HG03095 (cell line): ENCODE results near the gene FER.
"Not testable (repeated sequence)": the region's sequence is repeated elsewhere in the genome, so short reads cannot be mapped to it uniquely, and the experiment has no call there.

Experiments
- ATAC-seq: cut with Tn5 transposase; IDR thresholded peaks from one replicate; pipeline ENCODE4 v1.9.1; 2021; ENCODE audit warnings: moderate library complexity; ENCODE audit not compliant: unreplicated experiment

Gene FER

GRCh38 chr5:108946008-108946407 is 198.3 kb downstream of the FER start:
- ATAC-seq, result no peak

DNA sequence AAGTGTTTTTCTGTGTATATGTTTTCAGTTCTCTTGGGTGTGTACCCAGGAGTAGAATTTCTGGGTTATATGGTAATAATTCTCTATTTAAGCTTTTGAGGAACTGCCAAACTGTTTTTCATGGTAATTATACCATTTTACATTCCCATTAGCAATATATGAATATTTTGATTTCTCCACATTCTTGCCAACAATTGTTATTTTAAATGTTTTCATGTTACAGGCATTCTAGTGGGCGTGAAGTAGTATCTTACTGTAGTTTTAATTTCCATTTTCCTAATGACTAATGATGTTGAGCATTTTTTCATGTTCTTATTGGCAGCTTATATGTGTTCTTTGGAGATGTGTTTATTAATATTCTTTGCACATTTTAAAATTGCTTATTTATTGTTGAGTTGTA is 199.5 kb downstream of the FER start:
- no peak for ATAC-seq

- no peak for ATAC-seq
Observed at GRCh38 chr5:108950276-108950675, 202.6 kb downstream of the FER start.

DNA sequence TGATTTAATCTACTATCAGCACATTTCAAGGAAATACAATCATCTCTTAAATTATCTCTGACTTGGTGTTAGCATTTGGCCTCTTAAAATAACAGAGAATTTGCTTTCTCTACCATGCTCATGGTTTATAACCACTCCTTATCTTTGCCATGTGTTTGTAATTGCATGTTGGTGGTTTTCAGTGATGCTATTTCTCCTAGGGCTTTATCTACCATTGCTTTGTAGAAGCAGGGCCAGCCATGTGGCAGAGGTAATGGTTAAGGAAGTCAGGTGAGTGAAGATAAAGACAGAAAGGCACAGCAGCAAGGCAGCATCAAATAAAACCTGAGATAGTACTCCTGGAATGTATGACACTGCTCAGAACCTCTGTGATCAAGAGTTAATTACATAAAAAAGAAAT is 206.2 kb downstream of the FER start:
- no peak for ATAC-seq

GRCh38 chr5:108957333-108957732 is 209.6 kb downstream of the FER start:
- no peak for ATAC-seq

- no peak for ATAC-seq
Observed at GRCh38 chr5:108966910-108967309, 219.2 kb downstream of the FER start.

DNA sequence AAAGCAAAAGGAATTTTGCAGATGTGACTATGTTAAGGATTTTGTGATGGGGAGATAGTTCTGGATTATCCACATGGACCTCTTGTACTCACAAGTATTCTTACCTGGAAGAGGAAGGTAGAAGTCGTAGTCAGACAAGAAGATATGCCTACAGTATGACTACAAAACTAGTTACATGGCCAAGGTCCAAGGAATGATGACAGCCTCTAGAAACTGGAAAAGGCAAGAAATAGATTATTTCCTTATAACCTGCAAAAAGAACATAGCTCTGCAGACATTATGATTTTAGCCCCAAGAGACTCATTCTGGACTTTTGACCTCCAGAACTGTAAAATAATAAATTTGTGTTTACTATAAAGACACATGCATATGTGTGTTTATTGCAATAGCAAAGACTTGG is 226.9 kb downstream of the FER start:
- no peak for ATAC-seq

DNA sequence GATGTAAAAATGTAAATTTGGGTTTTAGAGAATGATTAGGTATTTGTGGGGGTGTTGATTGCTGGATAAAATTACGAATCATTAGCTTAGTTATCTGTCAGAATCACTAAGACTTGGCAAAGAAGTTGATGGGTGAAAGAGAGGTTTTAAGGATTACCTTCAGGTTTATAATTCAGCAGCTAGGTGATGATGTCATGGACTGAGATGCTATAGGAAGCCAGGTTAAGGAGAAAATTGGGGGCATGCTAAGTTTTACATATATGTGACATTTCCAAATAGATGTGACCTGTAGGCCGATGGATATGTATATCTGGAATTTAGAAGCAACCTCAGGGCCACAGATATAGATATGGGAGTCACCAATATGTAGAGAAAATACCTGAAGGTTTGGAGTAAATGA is 228.0 kb downstream of the FER start:
- no peak for ATAC-seq

GRCh38 chr5:108983461-108984092 is 235.9 kb downstream of the FER start:
- ATAC-seq, result no peak

DNA sequence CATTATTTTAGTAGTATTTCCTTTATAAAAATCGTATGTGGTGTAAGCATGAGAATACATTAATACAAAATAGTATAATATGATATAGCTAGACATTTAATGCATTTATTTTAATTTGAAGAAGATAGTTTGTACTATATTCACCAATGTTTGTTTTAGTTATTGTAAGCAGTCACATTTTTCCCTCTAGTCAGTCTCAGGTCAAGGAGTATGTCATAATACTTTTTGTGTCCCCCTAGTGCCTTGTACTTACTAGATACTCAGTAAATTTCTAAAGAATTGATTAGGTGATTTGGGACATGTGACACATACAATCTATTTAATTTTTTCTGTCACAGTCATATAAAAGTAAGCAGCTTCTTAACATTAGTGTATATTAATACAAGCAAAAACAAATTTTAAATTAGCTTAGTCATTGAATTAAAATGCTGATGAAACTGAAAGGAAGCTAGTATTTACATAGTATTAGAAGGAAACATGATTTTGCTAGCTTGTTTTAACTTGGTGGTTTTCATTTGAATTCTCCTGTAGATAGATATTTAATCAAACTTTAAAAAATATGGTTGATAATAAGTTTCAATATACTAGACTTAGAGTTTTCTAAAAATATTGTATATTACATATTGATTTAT is 242.2 kb downstream of the FER start:
- no peak for ATAC-seq

GRCh38 chr5:108992396-108993085 is 244.8 kb downstream of the FER start:
- not testable (repeated sequence) for ATAC-seq

DNA sequence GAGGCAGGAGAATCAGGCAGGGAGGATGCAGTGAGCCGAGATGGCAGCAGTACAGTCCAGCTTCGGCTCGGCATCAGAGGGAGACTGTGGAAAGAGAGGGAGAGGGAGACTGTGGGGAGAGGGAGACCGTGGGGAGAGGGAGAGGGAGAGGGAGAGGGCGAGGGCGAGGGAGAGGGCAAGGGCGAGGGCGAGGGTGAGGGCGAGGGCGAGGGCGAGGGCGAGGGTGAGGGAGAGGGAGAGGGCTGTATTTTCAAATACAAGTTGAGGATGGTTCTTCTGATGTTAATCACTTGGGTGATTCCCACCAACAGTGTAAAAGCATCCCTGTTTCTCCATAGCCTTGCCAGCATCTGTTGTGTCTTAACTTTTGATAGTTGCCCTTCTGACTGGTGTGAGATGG is 245.7 kb downstream of the FER start:
- ATAC-seq, result not testable (repeated sequence)

DNA sequence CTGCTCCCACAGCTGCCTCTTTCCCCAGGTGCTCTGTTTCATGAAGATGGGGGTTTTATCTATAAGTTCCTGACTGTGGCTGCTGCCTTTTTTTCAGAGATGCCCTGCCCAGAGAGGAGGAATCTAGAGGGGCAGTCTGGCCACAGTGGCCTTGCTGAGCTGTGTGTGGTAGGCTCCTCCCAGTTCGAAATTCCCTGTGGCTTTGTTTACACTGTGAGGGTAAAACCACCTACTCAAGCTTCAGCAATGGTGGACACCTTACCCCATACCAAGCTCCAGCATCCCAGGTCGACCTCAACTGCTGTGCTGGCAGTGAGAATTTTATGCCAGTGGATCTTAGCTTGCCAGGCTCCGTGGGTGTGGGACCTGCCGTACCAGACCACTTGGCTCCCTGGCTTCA is 250.0 kb downstream of the FER start:
- ATAC-seq, result no peak

GRCh38 chr5:108998216-108998615 is 250.5 kb downstream of the FER start:
- no peak for ATAC-seq

GRCh38 chr5:109003928-109004327 is 256.2 kb downstream of the FER start:
- ATAC-seq, result no peak

DNA sequence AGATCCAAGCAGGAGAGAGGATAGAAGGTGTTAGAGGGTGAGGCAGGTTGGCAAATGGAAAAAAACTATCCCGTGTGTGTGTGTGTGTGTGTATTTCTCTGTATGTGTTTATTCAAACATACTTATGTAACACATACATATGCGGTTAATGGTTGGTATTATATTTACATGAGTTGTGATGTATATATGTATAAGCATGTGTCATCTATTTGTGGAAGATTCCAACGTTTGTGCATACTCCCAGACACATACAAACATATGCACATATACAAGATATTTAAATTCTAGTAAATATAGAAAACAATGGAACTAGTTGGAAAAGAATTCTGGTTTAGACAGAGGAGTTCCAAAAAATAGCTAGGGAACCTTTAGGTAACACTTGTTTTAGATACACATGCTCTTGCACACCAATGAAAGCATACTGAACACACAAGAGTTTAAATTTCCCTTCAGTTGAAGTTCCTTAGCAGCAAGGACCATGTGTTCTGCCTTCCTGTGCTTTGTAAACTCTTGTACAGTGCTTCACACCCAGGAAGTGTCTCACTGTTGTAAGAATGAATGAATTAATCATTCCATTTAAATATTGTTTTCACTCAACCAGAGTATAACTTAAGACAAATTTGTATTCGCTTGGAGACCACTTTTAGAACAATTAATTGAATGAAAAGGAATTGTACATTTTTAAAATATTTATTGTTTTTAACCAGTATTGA is 257.8 kb downstream of the FER start:
- ATAC-seq, result no peak

DNA sequence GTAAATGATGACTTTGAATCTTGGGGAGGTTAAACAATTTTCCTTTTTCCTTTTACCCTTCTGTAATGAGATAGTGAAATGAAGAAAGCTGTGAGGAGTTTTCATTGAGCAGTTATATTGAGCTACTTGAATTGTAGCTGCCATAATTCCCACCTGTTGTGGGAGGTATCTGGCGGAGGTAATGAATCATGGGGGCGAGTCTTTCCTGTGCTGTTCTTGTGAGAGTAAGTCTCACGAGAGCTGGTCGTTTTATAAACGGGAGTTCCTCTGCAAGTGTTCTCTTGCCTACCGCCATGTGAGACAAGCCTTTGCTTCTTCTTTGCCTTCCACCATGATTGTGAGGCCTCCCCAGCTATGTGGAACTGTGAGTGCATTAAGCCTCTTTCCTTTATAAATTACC is 258.4 kb downstream of the FER start:
- ATAC-seq, result no peak

DNA sequence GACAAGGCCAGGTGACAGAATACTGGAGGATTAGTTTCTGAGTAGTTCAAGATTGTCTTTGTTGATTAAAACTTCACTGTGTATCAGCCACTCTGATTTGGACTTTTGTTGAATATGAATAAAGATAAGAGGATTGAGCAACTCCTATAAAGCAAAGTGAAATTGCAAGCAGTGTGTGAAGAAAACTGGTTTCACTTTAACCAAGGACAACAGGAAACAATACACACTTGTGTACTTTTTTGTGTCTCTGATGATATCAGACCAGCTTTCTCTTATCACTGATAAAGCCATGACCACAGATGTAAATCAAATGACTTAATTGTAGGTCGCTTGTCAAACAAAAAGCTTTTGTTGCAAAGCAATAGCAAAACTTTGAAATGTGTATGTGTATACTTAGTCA is 268.6 kb downstream of the FER start:
- ATAC-seq, result no peak

DNA sequence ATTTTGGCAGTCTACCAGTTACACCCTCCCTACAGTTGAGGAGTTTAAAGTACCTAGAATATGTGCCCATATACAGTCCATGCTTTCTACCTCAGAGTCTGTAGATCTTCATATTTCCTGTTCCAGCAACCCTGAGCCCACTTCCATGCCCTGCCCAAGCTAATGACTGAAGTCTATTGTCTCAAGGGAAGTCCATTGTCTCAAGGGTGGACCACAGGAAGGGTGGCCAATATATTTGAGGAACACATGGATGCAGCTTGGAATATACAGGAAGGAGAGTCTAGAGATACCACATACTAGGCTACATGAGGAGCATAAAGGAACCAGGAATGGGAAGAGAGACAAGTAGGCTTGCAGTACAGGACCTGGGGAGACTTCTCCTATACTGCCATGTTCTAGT is 274.4 kb downstream of the FER start:
- no peak for ATAC-seq

DNA sequence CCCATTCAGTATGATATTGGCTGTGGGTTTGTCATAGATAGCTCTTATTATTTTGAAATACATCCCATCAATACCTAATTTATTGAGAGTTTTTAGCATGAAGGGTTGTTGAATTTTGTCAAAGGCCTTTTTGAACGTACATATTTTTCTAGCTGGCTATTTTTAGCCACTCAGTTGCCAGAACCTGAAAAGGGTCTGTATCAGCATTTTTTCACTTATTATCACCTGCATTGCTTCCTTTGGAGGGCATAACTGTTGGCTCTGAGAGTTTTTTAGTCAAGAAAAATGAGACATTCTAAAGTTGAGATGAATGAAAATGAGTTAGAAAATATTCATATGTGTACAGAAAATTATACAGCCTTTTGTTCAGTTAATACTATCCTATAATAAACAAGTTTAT is 278.0 kb downstream of the FER start:
- ATAC-seq, result not testable (repeated sequence)

- ATAC-seq, result no peak
Observed at GRCh38 chr5:109027983-109028607, 280.4 kb downstream of the FER start.
